ENCODE measurements around the gene SPTBN5. TPM values are rescaled to one million over a fixed set of nuclear protein-coding genes. Genes with fewer than 3 reads are reported as not detected.

The SPTBN5 gene
- total RNA-seq, 5 donors from 2014 or later (not counting 1 experiment from before 2014, with no cell fraction given): 1.0 to 4.0 (median 2.2) TPM

- Histone ChIP-seq H3K4me1 (ENCODE audit: control insufficient read depth in 1 of 2, extremely low read depth in 1 of 2, insufficient read depth in 2 of 2, low read length in 2 of 2) (no peaks in the 10 kb centered on the region), H3K27ac (ENCODE audit: low read length) (no peak overlapping the region), H3K36me3 (ENCODE audit: control insufficient read depth in 2 of 2, extremely low read depth in 1 of 2, insufficient read depth in 1 of 2, low read length in 1 of 2) (peaks cover 11 to 84% of the 10 kb centered on the region in 2 donors), H3K9me3 (no peaks in the 10 kb centered on the region), H3K4me3 (ENCODE audit: control insufficient read depth in 1 of 2, extremely low read depth in 1 of 2, low read length in 1 of 2) (no peak overlapping the region), H3K27me3 (replicated peaks in 1 of 2; ENCODE audit: control insufficient read depth in 2 of 2, extremely low read depth in 1 of 2, insufficient read depth in 2 of 2, low read length in 1 of 2) (no peaks in the 10 kb centered on the region)
- DNase-seq (no peak), ATAC-seq (replicated peaks in 1 of 4) (no peak)
- Mint-ChIP-seq H3K4me1 (no peaks in the 10 kb centered on the region), H3K4me3 (no peak overlapping the region), H3K9me3 (no peaks in the 10 kb centered on the region), H3K36me3 (peaks cover 54% of the 10 kb centered on the region), H3K27ac (no peak overlapping the region), H3K27me3 (no peaks in the 10 kb centered on the region)
- WGBS (ENCODE audit: insufficient coverage): 100% methylated on average over 1 of the region's 6 CpGs
- ChIA-PET POLR2A (no interaction called here), CTCF (no interaction called here)
Measured at GRCh38 chr15:41817781-41818180, 76.1 kb downstream of the SPTBN5 start.

GRCh38 chr15:41817327-41817726 lies 76.5 kb downstream of the SPTBN5 start:
- Histone ChIP-seq H3K4me1 (ENCODE audit: control insufficient read depth in 1 of 2, extremely low read depth in 1 of 2, insufficient read depth in 2 of 2, low read length in 2 of 2) (no peaks in the 10 kb centered on the region), H3K36me3 (ENCODE audit: control insufficient read depth in 2 of 2, extremely low read depth in 1 of 2, insufficient read depth in 1 of 2, low read length in 1 of 2) (peaks cover 11 to 80% of the 10 kb centered on the region in 2 donors), H3K4me3 (ENCODE audit: control insufficient read depth in 1 of 2, extremely low read depth in 1 of 2, low read length in 1 of 2) (no peak overlapping the region), H3K27me3 (replicated peaks in 1 of 2; ENCODE audit: control insufficient read depth in 2 of 2, extremely low read depth in 1 of 2, insufficient read depth in 2 of 2, low read length in 1 of 2) (no peaks in the 10 kb centered on the region), H3K27ac (ENCODE audit: low read length) (no peak overlapping the region), H3K9me3 (no peaks in the 10 kb centered on the region)
- no peaks in the 10 kb centered on the region for H3K27me3 Mint-ChIP-seq
- no peaks in the 10 kb centered on the region for H3K9me3 Mint-ChIP-seq
- DNase-seq (no peak), ATAC-seq (replicated peaks in 1 of 4) (no peak)
- POLR2A ChIA-PET: no interaction called here
- H3K36me3 Mint-ChIP-seq: peaks cover 54% of the 10 kb centered on the region
- CTCF ChIA-PET: interaction anchor here in 1 of 2 donors (1.1 kb wide), 1 partner anchor 43 kb away, joined by 3 read pairs; the partner anchor contains the start of gene MAPKBP1
- no peak overlapping the region for H3K4me3 Mint-ChIP-seq
- no peak overlapping the region for H3K27ac Mint-ChIP-seq
- H3K4me1 Mint-ChIP-seq: no peaks in the 10 kb centered on the region
- over 99% methylated on average over 13 of the region's 14 CpGs for WGBS (ENCODE audit: insufficient coverage)

DNA sequence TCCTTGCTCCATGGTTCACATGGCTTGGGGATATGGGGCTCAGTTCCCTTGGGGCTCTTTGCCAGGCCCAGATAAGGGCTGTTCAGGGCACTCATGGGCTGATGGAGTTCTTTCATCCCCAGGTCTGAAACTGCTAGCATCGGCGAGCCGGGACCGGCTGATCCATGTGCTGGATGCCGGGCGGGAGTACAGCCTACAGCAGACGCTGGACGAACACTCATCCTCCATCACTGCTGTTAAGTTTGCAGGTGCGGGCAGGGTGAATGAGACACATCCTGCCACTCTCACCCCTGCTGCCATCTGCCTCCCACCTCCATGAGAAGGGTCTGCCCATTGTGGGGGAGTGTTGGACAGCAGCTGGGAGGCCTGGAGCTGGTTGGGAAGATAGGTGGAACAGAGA lies 77.1 kb downstream of the SPTBN5 start:
- WGBS (ENCODE audit: insufficient coverage): 100% methylated on average over 4 of the region's 9 CpGs
- H3K9me3 ChIP-seq: no peaks in the 10 kb centered on the region
- no peak overlapping the region for H3K27ac ChIP-seq (ENCODE audit: low read length)
- Mint-ChIP-seq H3K4me1 (peaks cover 1 to 2% (median 2%) of the 10 kb centered on the region in 3 donors), H3K27me3 (no peaks in the 10 kb centered on the region), H3K36me3 (peaks cover 53% of the 10 kb centered on the region), H3K27ac (no peak overlapping the region), H3K4me3 (no peak overlapping the region), H3K9me3 (no peaks in the 10 kb centered on the region)
- no peak for ATAC-seq (replicated peaks in 1 of 4)
- POLR2A ChIA-PET: interaction anchor here in 1 of 2 donors (0.6 kb wide), 1 partner anchor 400 kb away, joined by 3 read pairs; no protein-coding TSS in a partner anchor
- CTCF ChIA-PET: interaction anchor here in 1 of 2 donors (1.1 kb wide), 1 partner anchor 42 kb away, joined by 3 read pairs; the partner anchor contains the start of gene MAPKBP1
- no peak for DNase-seq
- H3K4me1 ChIP-seq (ENCODE audit: control insufficient read depth in 1 of 2, extremely low read depth in 1 of 2, insufficient read depth in 2 of 2, low read length in 2 of 2): peaks cover 0 to 1% of the 10 kb centered on the region in 2 experiments
- H3K27me3 ChIP-seq (replicated peaks in 1 of 2; ENCODE audit: control insufficient read depth in 2 of 2, extremely low read depth in 1 of 2, insufficient read depth in 2 of 2, low read length in 1 of 2): no peaks in the 10 kb centered on the region
- H3K36me3 ChIP-seq (ENCODE audit: control insufficient read depth in 2 of 2, extremely low read depth in 1 of 2, insufficient read depth in 1 of 2, low read length in 1 of 2): peaks cover 11 to 77% of the 10 kb centered on the region in 2 donors
- no peak overlapping the region for H3K4me3 ChIP-seq (ENCODE audit: control insufficient read depth in 1 of 2, extremely low read depth in 1 of 2, low read length in 1 of 2)

DNA sequence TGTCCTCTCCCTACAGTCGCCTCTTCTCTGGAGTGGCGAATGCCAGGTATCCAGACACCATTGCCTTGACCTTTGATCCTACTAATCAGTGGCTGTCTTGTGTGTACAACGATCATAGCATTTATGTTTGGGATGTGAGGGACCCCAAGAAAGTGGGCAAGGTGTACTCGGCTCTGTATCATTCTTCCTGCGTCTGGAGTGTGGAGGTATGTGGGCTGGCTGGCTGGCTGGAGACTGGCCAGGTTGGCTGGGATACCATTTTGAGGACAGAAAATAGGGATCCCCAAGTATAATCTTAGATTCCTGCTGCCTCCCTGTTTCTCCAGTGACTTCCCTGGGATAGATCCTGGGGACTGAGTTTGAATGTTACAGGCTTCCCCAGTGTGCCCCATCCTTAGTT lies 79.3 kb downstream of the SPTBN5 start:
- no peaks in the 10 kb centered on the region for H3K9me3 ChIP-seq
- CTCF ChIA-PET: interaction anchor here in 1 of 2 donors (5.8 kb wide), 1 partner anchor 41 kb away, joined by 104 read pairs; the partner anchor contains the start of gene MAPKBP1
- Mint-ChIP-seq H3K36me3 (peaks cover 42% of the 10 kb centered on the region), H3K4me3 (no peak overlapping the region), H3K27me3 (no peaks in the 10 kb centered on the region), H3K9me3 (no peaks in the 10 kb centered on the region), H3K27ac (no peak overlapping the region), H3K4me1 (peaks cover 16 to 17% (median 17%) of the 10 kb centered on the region in 3 donors)
- H3K4me3 ChIP-seq (ENCODE audit: control insufficient read depth in 1 of 2, extremely low read depth in 1 of 2, low read length in 1 of 2): no peak overlapping the region
- H3K4me1 ChIP-seq (ENCODE audit: control insufficient read depth in 1 of 2, extremely low read depth in 1 of 2, insufficient read depth in 2 of 2, low read length in 2 of 2): peaks cover 0 to 18% of the 10 kb centered on the region in 2 experiments
- peaks cover 5 to 59% of the 10 kb centered on the region in 2 donors for H3K36me3 ChIP-seq (ENCODE audit: control insufficient read depth in 2 of 2, extremely low read depth in 1 of 2, insufficient read depth in 1 of 2, low read length in 1 of 2)
- POLR2A ChIA-PET: no interaction called here
- DNase-seq (no peak), ATAC-seq (replicated peaks in 1 of 4) (no peak)
- no peaks in the 10 kb centered on the region for H3K27me3 ChIP-seq (replicated peaks in 1 of 2; ENCODE audit: control insufficient read depth in 2 of 2, extremely low read depth in 1 of 2, insufficient read depth in 2 of 2, low read length in 1 of 2)
- 100% methylated on average over 4 of the region's 5 CpGs for WGBS (ENCODE audit: insufficient coverage)
- H3K27ac ChIP-seq (ENCODE audit: low read length): no peak overlapping the region

GRCh38 chr15:41813426-41813825 lies 80.4 kb downstream of the SPTBN5 start:
- no peaks in the 10 kb centered on the region for H3K9me3 Mint-ChIP-seq
- Histone ChIP-seq H3K27me3 (replicated peaks in 1 of 2; ENCODE audit: control insufficient read depth in 2 of 2, extremely low read depth in 1 of 2, insufficient read depth in 2 of 2, low read length in 1 of 2) (no peaks in the 10 kb centered on the region), H3K4me3 (ENCODE audit: control insufficient read depth in 1 of 2, extremely low read depth in 1 of 2, low read length in 1 of 2) (no peak overlapping the region), H3K4me1 (ENCODE audit: control insufficient read depth in 1 of 2, extremely low read depth in 1 of 2, insufficient read depth in 2 of 2, low read length in 2 of 2) (peaks cover 0 to 19% of the 10 kb centered on the region in 2 experiments), H3K36me3 (ENCODE audit: control insufficient read depth in 2 of 2, extremely low read depth in 1 of 2, insufficient read depth in 1 of 2, low read length in 1 of 2) (peaks cover 5 to 49% of the 10 kb centered on the region in 2 donors), H3K27ac (ENCODE audit: low read length) (no peak overlapping the region), H3K9me3 (no peaks in the 10 kb centered on the region)
- no peak overlapping the region for H3K27ac Mint-ChIP-seq
- no peaks in the 10 kb centered on the region for H3K27me3 Mint-ChIP-seq
- ATAC-seq (replicated peaks in 1 of 4) (no peak), DNase-seq (no peak)
- CTCF ChIA-PET: interaction anchor here (2.5 to 5.8 kb wide), 3 partner anchors 40 to 91 kb away, joined by 7 to 104 read pairs (median 42); partner anchors contain the start of gene MAPKBP1 (in 2 of the 2)
- H3K4me3 Mint-ChIP-seq: no peak overlapping the region
- peaks cover 35% of the 10 kb centered on the region for H3K36me3 Mint-ChIP-seq
- POLR2A ChIA-PET: interaction anchor here (0.6 kb wide), 3 partner anchors 161 to 418 kb away, joined by 3 to 5 read pairs (median 4); no protein-coding TSS in a partner anchor
- peaks cover 17% of the 10 kb centered on the region in 3 donors for H3K4me1 Mint-ChIP-seq
- 80% methylated on average over 1 of the region's 8 CpGs for WGBS (ENCODE audit: insufficient coverage)

GRCh38 chr15:41812820-41813375 lies 81.0 kb downstream of the SPTBN5 start:
- Mint-ChIP-seq H3K27me3 (no peaks in the 10 kb centered on the region), H3K27ac (no peak overlapping the region), H3K4me1 (peaks cover 17% of the 10 kb centered on the region in 3 donors), H3K9me3 (no peaks in the 10 kb centered on the region), H3K4me3 (no peak overlapping the region), H3K36me3 (peaks cover 32% of the 10 kb centered on the region)
- ChIA-PET POLR2A (interaction anchor here in 1 of 2 donors (0.6 to 0.7 kb wide), 3 partner anchors 13 to 417 kb away, joined by 3 to 4 read pairs (median 3); no protein-coding TSS in a partner anchor), CTCF (interaction anchor here (1.5 to 5.8 kb wide), 5 partner anchors 12 to 157 kb away, joined by 3 to 104 read pairs (median 7); partner anchors contain the start of gene MAPKBP1 (in 2 of the 2))
- Histone ChIP-seq H3K36me3 (ENCODE audit: control insufficient read depth in 2 of 2, extremely low read depth in 1 of 2, insufficient read depth in 1 of 2, low read length in 1 of 2) (peaks cover 5 to 43% of the 10 kb centered on the region in 2 donors), H3K9me3 (no peaks in the 10 kb centered on the region), H3K27ac (ENCODE audit: low read length) (no peak overlapping the region), H3K27me3 (replicated peaks in 1 of 2; ENCODE audit: control insufficient read depth in 2 of 2, extremely low read depth in 1 of 2, insufficient read depth in 2 of 2, low read length in 1 of 2) (no peaks in the 10 kb centered on the region), H3K4me3 (ENCODE audit: control insufficient read depth in 1 of 2, extremely low read depth in 1 of 2, low read length in 1 of 2) (no peak overlapping the region), H3K4me1 (ENCODE audit: control insufficient read depth in 1 of 2, extremely low read depth in 1 of 2, insufficient read depth in 2 of 2, low read length in 2 of 2) (peaks cover 0 to 19% of the 10 kb centered on the region in 2 experiments)
- WGBS (ENCODE audit: insufficient coverage): 96% methylated on average over 10 of the region's 11 CpGs
- no peak for DNase-seq
- ATAC-seq (replicated peaks in 1 of 4): no peak
